ENCODE measurements around the gene ABCD1. TPM values are rescaled to one million over a fixed set of nuclear protein-coding genes. Genes with fewer than 3 reads are reported as not detected.

Gene ABCD1
- total RNA-seq, 1 experiment from 2014 or later, result 3.5 TPM

DNA sequence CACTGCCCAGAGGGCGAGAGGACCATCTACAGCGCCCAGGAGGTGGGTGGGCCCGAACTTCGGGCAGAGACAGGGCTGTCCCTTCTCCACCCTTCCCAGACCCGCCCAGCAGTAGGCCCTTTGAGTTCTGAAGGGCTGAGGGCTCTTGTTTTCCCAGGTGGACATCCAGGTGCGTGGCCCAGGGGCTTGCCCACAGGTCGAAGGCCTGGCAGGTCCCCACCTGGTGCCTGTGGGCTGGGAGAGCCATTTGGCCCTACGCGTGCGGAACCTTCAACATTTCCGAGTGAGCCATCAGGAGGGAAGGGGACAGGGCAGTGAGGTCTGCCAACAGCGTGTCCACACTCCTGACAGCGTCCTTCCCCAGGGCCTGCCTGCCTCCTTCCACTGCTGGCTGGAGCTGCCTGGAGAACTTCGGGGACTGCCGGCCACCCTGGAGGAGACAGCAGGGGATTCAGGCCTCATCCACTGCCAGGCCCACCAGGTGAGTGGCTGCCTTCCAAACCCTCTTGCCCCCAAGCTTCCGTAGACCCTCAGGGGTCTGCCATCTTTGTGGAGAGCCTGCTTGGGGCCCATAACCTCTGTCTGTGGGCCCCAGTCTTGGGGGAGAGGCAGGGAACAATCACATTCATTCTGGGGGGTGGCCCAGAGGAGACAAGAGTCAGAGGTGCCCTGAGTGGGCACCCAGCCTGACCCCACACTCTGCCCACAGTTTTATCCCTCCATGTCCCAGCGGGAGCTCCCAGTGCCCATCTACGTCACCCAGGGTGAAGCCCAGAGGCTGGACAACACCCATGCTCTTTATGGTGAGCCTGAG is 46.2 kb downstream of the ABCD1 start:
- TF ChIP-seq, protein P1, sequence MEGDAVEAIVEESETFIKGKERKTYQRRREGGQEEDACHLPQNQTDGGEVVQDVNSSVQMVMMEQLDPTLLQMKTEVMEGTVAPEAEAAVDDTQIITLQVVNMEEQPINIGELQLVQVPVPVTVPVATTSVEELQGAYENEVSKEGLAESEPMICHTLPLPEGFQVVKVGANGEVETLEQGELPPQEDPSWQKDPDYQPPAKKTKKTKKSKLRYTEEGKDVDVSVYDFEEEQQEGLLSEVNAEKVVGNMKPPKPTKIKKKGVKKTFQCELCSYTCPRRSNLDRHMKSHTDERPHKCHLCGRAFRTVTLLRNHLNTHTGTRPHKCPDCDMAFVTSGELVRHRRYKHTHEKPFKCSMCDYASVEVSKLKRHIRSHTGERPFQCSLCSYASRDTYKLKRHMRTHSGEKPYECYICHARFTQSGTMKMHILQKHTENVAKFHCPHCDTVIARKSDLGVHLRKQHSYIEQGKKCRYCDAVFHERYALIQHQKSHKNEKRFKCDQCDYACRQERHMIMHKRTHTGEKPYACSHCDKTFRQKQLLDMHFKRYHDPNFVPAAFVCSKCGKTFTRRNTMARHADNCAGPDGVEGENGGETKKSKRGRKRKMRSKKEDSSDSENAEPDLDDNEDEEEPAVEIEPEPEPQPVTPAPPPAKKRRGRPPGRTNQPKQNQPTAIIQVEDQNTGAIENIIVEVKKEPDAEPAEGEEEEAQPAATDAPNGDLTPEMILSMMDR (IDR thresholded peaks at IDR 0.05; ENCODE audit: unreplicated experiment), result no peak
- Mint-ChIP-seq H3K4me1 (ENCODE audit: insufficient read depth, unreplicated experiment) (no peaks in the 10 kb centered on the region), H3K36me3 (ENCODE audit: insufficient read depth, unreplicated experiment) (peaks cover 3% of the 10 kb centered on the region), H3K27ac (ENCODE audit: low read depth, unreplicated experiment) (no peak overlapping the region), H3K9me3 (ENCODE audit: unreplicated experiment) (no peaks in the 10 kb centered on the region), H3K27me3 (ENCODE audit: insufficient read depth, unreplicated experiment) (no peaks in the 10 kb centered on the region), H3K4me3 (ENCODE audit: unreplicated experiment) (no peak overlapping the region)
- ChIA-PET POLR2A (no interaction called here), CTCF (interaction anchor here (0.7 to 1.0 kb wide), 2 partner anchors 198 to 199 kb away, joined by 3 read pairs; no protein-coding TSS in a partner anchor)
- BruUV-seq (replicated peaks), result no TSS peak
- no peak for DNase-seq (ENCODE audit: unreplicated experiment)
- intact Hi-C loops (cut with micrococcal nuclease), result no loop called here

DNA sequence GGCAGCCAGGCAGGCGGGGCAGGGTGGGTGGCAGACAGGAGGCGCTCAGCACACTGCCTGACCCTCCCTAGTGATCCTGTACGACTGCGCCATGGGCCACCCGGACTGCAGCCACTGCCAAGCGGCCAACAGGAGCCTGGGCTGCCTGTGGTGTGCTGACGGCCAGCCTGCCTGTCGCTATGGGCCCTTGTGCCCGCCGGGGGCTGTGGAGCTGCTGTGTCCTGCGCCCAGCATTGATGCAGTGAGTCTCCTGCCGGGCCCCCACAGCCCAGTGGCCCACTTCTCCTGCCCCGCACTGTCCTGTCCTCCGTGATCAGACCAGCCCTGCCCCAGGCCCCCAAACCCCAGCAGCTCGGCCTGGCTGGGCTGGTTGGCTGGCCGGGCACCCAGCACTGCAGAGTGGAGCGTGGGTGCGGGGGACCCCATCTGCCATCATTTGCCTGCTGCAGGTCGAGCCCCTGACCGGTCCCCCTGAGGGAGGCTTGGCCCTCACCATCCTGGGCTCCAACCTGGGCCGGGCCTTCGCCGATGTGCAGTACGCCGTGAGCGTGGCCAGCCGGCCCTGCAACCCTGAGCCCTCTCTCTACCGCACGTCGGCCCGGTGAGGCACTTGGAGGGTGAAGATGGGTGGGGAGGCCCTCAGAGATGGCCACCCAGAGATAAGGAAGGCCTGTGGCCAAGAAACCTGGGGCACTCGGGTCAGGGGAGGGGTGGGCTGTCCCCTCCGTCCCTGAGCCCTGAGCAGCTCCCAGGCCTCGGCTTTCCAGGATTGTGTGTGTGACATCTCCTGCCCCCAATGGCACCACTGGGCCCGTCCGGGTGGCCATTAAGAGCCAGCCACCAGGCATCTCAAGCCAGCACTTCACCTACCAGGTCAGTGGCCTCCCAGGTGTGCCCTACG is 47.0 kb downstream of the ABCD1 start:
- ChIA-PET CTCF (interaction anchor here (0.7 kb wide), 1 partner anchor 197 kb away, joined by 3 read pairs; no protein-coding TSS in a partner anchor), POLR2A (no interaction called here)
- intact Hi-C loops (cut with micrococcal nuclease), result no loop called here
- no peak overlapping the region for H3K27ac Mint-ChIP-seq (ENCODE audit: low read depth, unreplicated experiment)
- no peak overlapping the region for H3K4me3 Mint-ChIP-seq (ENCODE audit: unreplicated experiment)
- H3K4me1 Mint-ChIP-seq (ENCODE audit: insufficient read depth, unreplicated experiment), result no peaks in the 10 kb centered on the region
- no TSS peak for BruUV-seq (replicated peaks)
- DNase-seq (ENCODE audit: unreplicated experiment), result no peak
- TF ChIP-seq, protein P1 (IDR thresholded peaks at IDR 0.05; ENCODE audit: unreplicated experiment), result no peak
- peaks cover 8% of the 10 kb centered on the region for H3K36me3 Mint-ChIP-seq (ENCODE audit: insufficient read depth, unreplicated experiment)
- no peaks in the 10 kb centered on the region for H3K9me3 Mint-ChIP-seq (ENCODE audit: unreplicated experiment)
- H3K27me3 Mint-ChIP-seq (ENCODE audit: insufficient read depth, unreplicated experiment), result no peaks in the 10 kb centered on the region

DNA sequence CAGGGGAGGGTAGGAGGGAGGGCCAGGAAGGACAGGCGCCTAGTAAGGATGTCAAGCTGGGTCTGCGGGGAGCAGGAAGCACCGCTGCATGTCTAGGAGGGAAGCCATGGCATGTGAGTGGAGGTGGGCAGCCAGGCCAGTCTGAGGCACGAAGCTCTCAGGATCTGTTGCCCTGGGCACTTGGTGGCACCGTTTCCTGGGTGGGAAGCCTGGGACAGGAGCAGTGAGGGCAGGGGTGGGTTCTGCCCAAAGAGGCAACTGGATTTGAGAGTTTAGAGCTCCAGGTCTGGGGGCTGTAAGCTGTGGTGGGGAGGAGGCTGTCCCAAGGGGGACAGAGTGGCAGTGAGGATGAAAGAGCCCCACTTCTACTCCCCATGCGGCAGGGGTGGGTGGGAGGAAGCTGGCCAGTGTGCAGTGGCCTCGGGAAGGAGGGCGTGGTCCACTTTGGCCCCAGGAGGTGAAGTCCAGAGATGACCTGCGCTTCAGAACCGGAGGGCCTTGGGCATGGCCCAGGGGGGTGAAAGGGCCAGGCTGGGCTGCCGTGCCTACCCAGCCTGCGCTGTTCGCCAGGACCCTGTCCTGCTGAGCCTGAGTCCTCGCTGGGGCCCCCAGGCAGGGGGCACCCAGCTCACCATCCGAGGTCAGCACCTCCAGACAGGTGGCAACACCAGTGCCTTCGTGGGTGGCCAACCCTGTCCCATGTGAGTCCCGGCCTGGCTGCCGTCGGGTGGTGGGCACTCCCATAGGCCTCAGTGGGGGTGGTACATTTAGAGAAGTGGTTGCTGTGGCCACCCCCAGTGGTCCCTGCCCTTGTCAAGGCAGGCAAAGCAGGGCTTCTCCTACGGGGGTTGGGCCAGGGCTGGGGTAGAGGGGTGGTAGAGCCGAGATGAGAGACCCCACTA is 47.9 kb downstream of the ABCD1 start:
- no peaks in the 10 kb centered on the region for H3K27me3 Mint-ChIP-seq (ENCODE audit: insufficient read depth, unreplicated experiment)
- no peaks in the 10 kb centered on the region for H3K9me3 Mint-ChIP-seq (ENCODE audit: unreplicated experiment)
- CTCF ChIA-PET, result interaction anchor here (0.6 to 0.7 kb wide), 2 partner anchors 176 to 426 kb away, joined by 3 to 4 read pairs; no protein-coding TSS in a partner anchor
- POLR2A ChIA-PET, result no interaction called here
- peaks cover 8% of the 10 kb centered on the region for H3K36me3 Mint-ChIP-seq (ENCODE audit: insufficient read depth, unreplicated experiment)
- DNase-seq (ENCODE audit: unreplicated experiment), result no peak
- no peaks in the 10 kb centered on the region for H3K4me1 Mint-ChIP-seq (ENCODE audit: insufficient read depth, unreplicated experiment)
- H3K4me3 Mint-ChIP-seq (ENCODE audit: unreplicated experiment), result no peak overlapping the region
- no peak overlapping the region for H3K27ac Mint-ChIP-seq (ENCODE audit: low read depth, unreplicated experiment)
- BruUV-seq (replicated peaks), result no TSS peak
- TF ChIP-seq, protein P1 (IDR thresholded peaks at IDR 0.05; ENCODE audit: unreplicated experiment), result no peak
- intact Hi-C loops (cut with micrococcal nuclease), result no loop called here

All from MCF 10A (cell line).